SK-N-MC (cell line): ENCODE data around the gene CD81.

Source experiments
- EZH2 ChIP-seq: fragments of 200-600 bp; sonication (generic); IDR thresholded peaks from one replicate; pipeline ENCODE4 v1.6.1; 2017; ENCODE audit warnings: antibody characterized with exemption
- POLR2AphosphoS5 ChIP-seq: IDR thresholded peaks from 2 replicates; pipeline ENCODE4 v1.6.1; 2012; ENCODE audit warnings: mild to moderate bottlenecking, low read depth, low read length, borderline replicate concordance

DNA sequence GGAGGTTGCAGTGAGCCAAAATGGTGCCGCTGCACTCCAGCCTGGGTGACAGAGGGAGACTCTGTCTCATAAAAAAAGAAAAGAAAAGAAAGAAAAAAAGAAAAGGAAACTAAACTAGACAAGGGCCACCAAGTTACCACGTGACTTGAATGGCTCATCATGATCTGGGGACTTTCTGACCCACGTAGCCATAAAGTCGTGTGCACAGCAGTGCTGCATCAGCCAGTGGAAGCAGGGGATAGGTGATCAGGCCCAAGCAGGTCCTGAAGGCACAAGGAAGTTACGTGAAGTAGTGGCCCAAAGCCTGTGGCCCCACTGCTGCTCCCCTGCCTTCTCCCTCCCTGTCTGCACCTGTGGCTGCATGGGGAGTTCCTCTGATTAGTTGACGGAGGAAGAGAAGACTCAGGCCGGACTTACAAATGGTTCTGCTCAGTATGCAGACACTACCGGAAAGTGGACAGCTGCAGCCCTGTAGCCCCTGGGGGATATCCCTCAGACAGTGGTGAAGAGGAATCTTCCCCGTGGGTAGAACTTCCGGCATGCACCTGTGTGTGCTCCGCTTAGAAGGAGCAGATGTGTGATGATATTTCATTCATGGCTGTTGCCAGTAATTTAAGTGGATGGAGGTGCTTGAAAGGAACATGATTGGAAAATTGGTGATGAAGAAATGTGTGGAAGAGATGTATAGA lies 18.2 kb upstream of the CD81 start:
- TF ChIP-seq EZH2 = no peak
- TF ChIP-seq POLR2AphosphoS5 = no peak
